WTC11 (cell line): Measurements from ENCODE around the gene NRG3.

ENCODE experiments used
- CREM ChIP-seq: sonication (generic); formaldehyde crosslinking; IDR thresholded peaks from 2 replicates; pipeline ENCODE4 v1.8.1; 2022; ENCODE audit warnings: mild to moderate bottlenecking, missing genetic modification reagents, moderate library complexity
- FOXP1 ChIP-seq: sonication (generic); formaldehyde crosslinking; IDR thresholded peaks from 2 replicates; pipeline ENCODE4 v1.8.0; 2022; ENCODE audit warnings: missing genetic modification reagents, mild to moderate bottlenecking, moderate library complexity, borderline replicate concordance
- JUN ChIP-seq: sonication (generic); formaldehyde crosslinking; IDR thresholded peaks from 2 replicates; pipeline ENCODE4 v1.8.0; 2023; ENCODE audit warnings: mild to moderate bottlenecking, missing genetic modification reagents
- MYBL2 ChIP-seq: sonication (generic); formaldehyde crosslinking; IDR thresholded peaks from 2 replicates; pipeline ENCODE4 v1.8.1; 2023; ENCODE audit warnings: mild to moderate bottlenecking, moderate library complexity, missing genetic modification reagents
- ZBTB21 ChIP-seq: sonication (generic); formaldehyde crosslinking; IDR thresholded peaks from 2 replicates; pipeline ENCODE4 v1.8.1; 2023; ENCODE audit warnings: mild to moderate bottlenecking, missing genetic modification reagents, borderline replicate concordance
- ZNF263 ChIP-seq: sonication (generic); formaldehyde crosslinking; IDR thresholded peaks from 2 replicates; pipeline ENCODE4 v1.8.1; 2022; ENCODE audit warnings: low read depth, mild to moderate bottlenecking, moderate library complexity, missing genetic modification reagents
- TF ChIP-seq, protein P1 (sequence below): fragments of 200-600 bp; IDR thresholded peaks from 2 replicates; pipeline ENCODE4 v1.8.0; 2022; ENCODE audit warnings: antibody characterized with exemption
- TF ChIP-seq, protein P2 (sequence below): sonication (generic); formaldehyde crosslinking; IDR thresholded peaks from 2 replicates; pipeline ENCODE4 v1.8.1; 2022; ENCODE audit warnings: low read depth, mild to moderate bottlenecking, moderate library complexity, missing genetic modification reagents, borderline replicate concordance
- TF ChIP-seq, protein P3 (sequence below): sonication (generic); formaldehyde crosslinking; IDR thresholded peaks from 2 replicates; pipeline ENCODE4 v1.8.0; 2022; ENCODE audit warnings: mild to moderate bottlenecking, missing genetic modification reagents
- TF ChIP-seq, protein P4 (sequence below): sonication (generic); formaldehyde crosslinking; IDR thresholded peaks from 2 replicates; pipeline ENCODE4 v1.8.1; 2023; ENCODE audit warnings: mild to moderate bottlenecking, missing genetic modification reagents
- TF ChIP-seq, protein P5 (sequence below): sonication (generic); formaldehyde crosslinking; IDR thresholded peaks from 2 replicates; pipeline ENCODE4 v1.8.1; 2023; ENCODE audit warnings: mild to moderate bottlenecking, missing genetic modification reagents, moderate library complexity
- TF ChIP-seq, protein P6 (sequence below): sonication (generic); formaldehyde crosslinking; IDR thresholded peaks from 2 replicates; pipeline ENCODE4 v1.8.1; 2023; ENCODE audit warnings: mild to moderate bottlenecking, missing genetic modification reagents, moderate library complexity

DNA sequence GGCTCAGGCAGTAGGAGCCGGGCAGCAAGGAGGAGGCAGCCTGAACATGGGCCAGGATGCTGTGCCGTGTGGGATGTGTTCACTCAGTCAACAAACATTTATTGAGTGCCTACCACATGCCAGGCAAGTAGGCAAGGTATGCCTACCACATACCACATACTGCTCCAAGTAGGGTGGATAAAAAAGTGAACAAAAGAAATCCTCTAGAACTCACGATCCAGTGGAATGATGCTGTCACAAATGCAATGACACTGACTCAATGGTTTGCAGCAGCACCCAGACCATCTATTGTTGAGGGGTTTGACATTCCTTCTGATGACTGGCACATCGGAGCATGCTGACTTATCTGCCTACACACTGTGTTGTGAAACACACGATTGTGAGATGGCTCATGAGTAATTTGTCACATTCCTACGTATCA is 413.5 kb downstream of the NRG3 start:
- TF ChIP-seq, protein P1, sequence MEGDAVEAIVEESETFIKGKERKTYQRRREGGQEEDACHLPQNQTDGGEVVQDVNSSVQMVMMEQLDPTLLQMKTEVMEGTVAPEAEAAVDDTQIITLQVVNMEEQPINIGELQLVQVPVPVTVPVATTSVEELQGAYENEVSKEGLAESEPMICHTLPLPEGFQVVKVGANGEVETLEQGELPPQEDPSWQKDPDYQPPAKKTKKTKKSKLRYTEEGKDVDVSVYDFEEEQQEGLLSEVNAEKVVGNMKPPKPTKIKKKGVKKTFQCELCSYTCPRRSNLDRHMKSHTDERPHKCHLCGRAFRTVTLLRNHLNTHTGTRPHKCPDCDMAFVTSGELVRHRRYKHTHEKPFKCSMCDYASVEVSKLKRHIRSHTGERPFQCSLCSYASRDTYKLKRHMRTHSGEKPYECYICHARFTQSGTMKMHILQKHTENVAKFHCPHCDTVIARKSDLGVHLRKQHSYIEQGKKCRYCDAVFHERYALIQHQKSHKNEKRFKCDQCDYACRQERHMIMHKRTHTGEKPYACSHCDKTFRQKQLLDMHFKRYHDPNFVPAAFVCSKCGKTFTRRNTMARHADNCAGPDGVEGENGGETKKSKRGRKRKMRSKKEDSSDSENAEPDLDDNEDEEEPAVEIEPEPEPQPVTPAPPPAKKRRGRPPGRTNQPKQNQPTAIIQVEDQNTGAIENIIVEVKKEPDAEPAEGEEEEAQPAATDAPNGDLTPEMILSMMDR, result no peak
- TF ChIP-seq ZBTB21 (CRISPR knock-in tag) (no peak), JUN (no peak), CREM (CRISPR knock-in tag) (no peak), MYBL2 (CRISPR knock-in tag) (no peak), ZNF263 (CRISPR knock-in tag) (no peak), FOXP1 (CRISPR knock-in tag) (no peak)
- TF ChIP-seq, protein P2, sequence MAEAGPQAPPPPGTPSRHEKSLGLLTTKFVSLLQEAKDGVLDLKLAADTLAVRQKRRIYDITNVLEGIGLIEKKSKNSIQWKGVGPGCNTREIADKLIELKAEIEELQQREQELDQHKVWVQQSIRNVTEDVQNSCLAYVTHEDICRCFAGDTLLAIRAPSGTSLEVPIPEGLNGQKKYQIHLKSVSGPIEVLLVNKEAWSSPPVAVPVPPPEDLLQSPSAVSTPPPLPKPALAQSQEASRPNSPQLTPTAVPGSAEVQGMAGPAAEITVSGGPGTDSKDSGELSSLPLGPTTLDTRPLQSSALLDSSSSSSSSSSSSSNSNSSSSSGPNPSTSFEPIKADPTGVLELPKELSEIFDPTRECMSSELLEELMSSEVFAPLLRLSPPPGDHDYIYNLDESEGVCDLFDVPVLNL (CRISPR knock-in tag), result no peak
- TF ChIP-seq, protein P3, sequence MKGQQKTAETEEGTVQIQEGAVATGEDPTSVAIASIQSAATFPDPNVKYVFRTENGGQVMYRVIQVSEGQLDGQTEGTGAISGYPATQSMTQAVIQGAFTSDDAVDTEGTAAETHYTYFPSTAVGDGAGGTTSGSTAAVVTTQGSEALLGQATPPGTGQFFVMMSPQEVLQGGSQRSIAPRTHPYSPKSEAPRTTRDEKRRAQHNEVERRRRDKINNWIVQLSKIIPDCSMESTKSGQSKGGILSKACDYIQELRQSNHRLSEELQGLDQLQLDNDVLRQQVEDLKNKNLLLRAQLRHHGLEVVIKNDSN (CRISPR knock-in tag), result no peak
- TF ChIP-seq, protein P4, sequence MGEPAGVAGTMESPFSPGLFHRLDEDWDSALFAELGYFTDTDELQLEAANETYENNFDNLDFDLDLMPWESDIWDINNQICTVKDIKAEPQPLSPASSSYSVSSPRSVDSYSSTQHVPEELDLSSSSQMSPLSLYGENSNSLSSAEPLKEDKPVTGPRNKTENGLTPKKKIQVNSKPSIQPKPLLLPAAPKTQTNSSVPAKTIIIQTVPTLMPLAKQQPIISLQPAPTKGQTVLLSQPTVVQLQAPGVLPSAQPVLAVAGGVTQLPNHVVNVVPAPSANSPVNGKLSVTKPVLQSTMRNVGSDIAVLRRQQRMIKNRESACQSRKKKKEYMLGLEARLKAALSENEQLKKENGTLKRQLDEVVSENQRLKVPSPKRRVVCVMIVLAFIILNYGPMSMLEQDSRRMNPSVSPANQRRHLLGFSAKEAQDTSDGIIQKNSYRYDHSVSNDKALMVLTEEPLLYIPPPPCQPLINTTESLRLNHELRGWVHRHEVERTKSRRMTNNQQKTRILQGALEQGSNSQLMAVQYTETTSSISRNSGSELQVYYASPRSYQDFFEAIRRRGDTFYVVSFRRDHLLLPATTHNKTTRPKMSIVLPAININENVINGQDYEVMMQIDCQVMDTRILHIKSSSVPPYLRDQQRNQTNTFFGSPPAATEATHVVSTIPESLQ, result no peak
- TF ChIP-seq, protein P5, sequence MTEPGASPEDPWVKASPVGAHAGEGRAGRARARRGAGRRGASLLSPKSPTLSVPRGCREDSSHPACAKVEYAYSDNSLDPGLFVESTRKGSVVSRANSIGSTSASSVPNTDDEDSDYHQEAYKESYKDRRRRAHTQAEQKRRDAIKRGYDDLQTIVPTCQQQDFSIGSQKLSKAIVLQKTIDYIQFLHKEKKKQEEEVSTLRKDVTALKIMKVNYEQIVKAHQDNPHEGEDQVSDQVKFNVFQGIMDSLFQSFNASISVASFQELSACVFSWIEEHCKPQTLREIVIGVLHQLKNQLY (CRISPR knock-in tag), result no peak
- TF ChIP-seq, protein P6, sequence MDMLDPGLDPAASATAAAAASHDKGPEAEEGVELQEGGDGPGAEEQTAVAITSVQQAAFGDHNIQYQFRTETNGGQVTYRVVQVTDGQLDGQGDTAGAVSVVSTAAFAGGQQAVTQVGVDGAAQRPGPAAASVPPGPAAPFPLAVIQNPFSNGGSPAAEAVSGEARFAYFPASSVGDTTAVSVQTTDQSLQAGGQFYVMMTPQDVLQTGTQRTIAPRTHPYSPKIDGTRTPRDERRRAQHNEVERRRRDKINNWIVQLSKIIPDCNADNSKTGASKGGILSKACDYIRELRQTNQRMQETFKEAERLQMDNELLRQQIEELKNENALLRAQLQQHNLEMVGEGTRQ, result no peak
